GM21737 (cell line): ENCODE measurements around the gene PXMP4.
A peak's percentile ranks its signal among the peaks of the same experiment; 100 is the strongest.
"Not testable (repeated sequence)": the region's sequence is repeated elsewhere in the genome, so short reads cannot be mapped to it uniquely, and the experiment has no call there.

ENCODE experiments used
- ATAC-seq: cut with Tn5 transposase; IDR thresholded peaks from one replicate; pipeline ENCODE4 v1.9.1; 2021; ENCODE audit warnings: mild to moderate bottlenecking, moderate library complexity; ENCODE audit not compliant: unreplicated experiment

PXMP4 gene, protein sequence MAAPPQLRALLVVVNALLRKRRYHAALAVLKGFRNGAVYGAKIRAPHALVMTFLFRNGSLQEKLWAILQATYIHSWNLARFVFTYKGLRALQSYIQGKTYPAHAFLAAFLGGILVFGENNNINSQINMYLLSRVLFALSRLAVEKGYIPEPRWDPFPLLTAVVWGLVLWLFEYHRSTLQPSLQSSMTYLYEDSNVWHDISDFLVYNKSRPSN

DNA sequence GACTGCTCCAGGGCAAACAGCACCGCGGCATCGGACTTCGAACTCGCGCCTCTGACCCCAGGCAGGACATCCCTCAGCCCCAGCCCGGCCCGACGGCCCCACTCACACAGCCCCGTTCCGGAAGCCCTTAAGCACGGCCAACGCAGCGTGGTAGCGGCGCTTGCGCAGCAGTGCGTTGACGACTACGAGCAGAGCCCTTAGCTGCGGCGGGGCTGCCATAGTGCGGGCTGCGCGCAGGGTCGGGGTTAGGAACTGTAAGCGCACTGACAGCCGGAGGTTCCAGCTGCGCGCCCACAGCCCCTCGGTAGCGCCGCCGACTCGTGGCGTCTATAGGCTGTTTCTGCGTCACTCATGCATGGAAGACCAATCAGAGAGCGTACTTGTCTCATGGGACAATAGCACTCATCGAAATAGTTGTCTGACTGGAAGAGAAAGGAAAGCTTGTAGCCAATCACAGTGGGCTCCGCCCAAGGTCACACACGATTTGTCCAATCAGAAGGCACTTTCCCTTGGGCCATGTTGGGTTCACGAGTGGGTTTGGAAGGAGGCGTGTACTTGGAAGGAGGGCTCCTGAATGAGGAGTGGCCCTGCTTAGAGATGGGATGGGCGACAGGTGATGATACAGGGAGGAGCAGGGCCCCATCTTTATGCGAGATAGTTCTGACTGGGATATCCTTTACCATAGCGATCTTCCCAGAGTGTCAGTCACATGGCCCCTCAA is at the start of gene PXMP4:
Gene PXMP4, minus strand, starts transcription at position 322 of the 721 bp plus-strand sequence. Its CDS starts 103 bp downstream, at position 219.
- peak; percentile 92 for ATAC-seq

DNA sequence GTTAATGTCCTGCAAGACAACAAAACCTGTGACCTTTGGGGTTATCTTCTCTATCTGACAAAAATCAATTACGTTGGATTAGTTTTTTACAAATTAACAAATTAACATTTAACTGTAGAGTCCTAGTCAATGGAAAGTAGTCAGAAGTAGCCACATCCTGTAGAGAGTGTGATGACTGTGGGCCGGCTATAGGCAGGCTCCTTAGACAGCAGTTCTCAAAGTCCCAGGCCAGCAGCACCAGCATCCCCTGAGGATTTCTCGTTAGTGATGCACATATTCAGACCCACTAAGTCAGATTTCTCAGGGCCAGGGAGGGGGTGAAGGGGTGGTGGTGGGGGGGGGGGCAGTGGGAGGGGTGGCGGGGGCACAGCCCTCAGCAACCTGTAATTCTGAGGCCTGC is 48.9 kb upstream of the PXMP4 start:
- ATAC-seq: no peak

DNA sequence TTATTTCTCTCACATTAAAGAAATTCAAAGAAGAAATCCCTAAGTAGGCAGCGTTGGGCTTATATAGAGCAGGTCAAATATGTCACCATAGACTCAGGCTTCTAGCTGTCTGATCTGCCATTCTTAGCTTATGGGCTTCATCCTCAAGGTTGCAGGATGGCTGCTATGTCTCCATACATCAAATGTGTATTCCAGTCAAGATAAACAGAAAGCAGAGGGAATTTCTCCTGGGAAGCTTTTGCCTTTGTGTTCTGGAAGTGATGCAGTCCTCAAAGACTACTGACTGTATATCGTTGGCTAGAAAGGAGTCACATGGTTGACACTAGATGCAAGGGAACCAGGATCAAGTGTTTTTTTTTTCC is 47.6 kb upstream of the PXMP4 start:
- no peak for ATAC-seq

DNA sequence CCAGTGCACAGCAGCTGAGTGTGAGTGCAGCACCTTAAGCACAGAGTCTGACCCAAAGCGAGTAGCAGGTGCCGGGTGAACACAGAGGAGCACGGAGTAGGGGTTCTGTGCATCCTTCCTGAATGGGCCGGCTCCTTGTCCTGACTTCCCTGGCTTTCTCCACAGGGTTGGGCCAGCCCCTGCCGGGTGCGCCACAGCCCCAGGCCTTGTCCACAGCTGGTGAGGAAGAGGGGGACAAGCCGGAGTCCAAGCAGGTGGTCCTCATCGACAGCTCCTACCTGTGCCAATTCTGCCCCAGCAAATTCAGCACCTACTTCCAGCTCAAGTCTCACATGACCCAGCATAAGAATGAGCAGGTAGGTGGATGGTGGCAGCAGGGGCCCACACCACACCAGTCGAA is 46.6 kb upstream of the PXMP4 start:
- ATAC-seq: no peak

DNA sequence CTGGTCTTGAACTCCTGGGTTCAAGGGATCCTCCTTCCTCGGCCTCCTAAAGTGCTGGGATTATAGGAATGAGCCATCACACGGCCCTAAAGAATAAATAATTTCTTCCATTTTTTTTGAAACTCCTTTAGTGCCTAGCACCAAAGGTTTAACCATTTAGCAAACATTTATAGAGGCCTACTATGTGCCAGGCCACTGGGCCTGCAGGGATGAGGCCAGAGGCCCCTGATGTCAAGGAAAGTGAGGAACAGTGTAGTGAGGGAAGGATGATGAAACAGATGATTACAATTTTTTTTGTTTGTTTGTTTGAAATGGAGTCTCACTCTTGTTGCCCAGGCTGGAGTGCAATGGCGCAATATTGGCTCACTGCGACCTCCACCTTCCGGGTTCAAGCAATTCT is 45.5 kb upstream of the PXMP4 start:
- ATAC-seq: no peak

DNA sequence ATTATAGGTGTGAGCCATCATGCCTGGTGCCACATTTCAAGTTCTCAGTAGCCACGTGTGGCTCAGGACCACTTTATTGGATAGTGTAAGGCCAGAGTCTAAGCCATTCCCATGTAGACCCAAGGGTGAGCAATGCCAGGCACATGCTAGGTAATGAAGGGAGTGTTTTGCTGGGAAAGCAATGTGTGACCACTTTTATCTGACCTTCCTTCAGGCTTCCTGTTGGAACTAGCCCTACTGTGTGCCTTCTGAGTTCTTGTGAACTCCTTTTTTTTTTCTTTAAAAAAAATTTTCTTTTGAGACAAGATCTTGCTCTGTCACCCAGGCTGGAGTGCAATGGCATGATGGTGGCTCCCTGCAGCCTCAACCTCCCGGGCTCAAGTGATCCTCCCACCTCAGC is 45.0 kb upstream of the PXMP4 start:
- no peak for ATAC-seq

DNA sequence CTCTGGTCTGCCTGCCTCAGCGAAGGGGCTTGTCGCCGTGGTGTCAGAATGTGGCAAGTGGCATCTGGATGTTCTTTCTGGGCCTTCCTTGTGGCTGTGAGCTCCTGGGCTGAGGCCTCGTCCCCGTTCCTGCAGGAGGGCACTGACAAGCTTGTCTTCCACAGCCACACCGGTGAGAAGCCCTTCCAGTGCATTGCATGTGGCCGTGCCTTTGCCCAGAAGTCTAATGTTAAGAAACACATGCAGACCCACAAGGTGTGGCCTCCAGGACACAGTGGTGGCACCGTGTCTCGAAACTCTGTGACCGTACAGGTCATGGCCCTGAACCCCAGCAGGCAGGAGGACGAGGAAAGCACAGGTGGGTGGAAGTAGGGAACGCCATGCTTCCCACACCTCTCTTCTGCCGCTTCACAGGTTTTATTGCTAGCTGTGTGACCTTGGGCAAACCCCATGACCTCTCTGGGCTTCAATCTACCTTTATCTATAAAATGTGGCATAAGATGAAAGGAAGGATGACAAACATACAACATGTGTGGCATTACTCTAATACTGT is 41.7 kb upstream of the PXMP4 start:
- no peak for ATAC-seq

DNA sequence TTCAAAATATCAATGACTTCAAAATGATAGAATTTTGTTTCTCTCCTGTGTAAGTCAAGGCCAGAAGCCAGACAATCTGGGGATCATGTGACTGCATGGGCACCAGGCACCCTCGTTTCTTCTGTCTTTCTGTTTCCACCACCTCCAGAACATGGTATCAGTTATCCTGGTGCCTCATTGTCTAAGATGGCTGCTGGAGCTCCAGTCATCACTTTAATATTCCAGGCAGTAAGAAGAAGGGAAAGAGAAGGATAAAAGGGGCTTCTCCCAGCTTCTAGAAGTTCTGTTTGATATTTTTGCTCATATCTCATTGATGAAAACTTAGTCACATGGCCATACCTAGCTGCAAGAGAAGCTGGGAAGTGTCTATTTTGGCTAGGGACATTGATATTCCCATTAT is 37.3 kb upstream of the PXMP4 start:
- no peak for ATAC-seq

DNA sequence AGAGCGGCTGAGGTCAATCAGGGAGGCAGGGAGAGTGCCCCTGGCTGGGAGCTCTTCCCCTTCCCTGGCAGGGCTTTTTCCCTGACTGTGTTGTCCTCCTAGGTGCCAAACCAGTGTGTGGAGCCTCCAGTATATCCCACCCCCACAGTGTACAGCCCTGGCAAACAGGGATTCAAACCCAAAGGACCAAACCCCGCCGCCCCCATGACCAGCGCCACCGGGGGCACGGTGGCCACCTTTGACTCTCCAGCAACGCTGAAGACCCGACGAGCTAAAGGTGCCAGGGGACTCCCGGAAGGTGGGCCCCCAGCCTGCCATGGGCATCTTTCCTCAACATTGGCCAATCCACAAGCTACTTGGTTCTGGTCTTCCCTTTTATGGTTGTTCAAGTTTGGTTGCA is 36.9 kb upstream of the PXMP4 start:
- no peak for ATAC-seq

DNA sequence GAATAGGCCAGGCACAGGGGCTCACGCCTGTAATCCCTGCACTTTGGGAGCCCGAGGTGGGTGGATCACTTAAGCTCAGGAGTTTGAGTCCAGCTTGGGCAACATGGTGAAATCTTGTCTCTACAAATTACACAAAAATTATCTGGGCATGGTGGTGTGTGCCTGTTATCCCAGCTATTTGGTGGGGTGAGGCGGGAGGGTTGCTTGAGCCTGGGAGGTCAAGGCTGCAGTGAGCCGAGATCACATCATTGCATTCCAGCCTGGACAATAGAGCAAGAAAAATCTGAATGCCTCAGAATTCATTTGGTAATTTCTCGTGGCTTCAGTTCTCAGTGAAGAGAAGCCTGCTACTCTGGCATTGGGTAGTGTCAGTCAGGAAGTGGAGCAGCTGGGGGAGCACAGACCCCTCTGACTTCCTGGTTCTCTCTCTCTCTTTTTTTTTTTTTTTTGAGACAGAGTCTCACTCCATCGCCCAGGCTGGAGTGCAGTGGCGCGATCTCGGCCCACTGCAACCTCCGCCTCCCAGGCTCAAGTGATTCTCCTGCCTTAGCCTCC is 35.9 kb upstream of the PXMP4 start:
- ATAC-seq: not testable (repeated sequence)

DNA sequence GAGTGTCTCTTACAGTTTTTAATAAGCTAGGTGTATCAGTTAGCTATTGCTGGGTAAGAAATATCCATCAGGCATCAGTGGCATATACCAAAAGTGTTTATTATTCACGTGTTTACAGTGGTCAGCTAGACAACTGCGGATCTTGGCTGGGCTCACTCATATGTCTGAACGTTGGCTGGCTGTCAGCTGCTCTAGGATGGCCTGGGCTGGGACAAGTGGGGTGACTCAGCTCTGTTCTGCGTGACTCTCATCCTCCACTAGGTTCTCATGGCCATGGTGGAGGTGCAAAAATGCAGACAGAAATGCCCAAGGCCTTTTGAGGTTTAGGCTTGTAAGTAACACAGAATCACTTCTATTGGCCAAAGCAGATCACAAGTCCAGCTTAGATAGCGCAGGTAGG is 33.7 kb upstream of the PXMP4 start:
- no peak for ATAC-seq

DNA sequence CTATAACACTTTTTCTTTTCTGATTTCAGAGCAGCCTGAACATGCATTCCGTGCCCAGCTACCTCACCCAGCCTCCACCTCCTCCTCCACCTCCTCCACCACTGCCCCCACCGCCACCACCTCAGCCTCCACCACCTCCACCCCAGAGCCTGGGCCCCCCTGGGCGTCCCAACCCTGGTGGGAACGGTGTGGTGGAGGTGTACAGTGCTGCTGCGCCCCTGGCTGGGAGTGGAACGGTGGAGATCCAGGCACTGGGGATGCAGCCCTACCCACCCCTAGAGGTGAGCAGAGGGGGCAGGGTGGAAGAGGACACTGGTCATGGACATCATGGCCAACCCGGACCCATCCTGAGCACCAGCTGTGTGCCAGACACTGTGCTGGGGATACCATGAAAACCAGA is 33.0 kb upstream of the PXMP4 start:
- ATAC-seq: no peak

DNA sequence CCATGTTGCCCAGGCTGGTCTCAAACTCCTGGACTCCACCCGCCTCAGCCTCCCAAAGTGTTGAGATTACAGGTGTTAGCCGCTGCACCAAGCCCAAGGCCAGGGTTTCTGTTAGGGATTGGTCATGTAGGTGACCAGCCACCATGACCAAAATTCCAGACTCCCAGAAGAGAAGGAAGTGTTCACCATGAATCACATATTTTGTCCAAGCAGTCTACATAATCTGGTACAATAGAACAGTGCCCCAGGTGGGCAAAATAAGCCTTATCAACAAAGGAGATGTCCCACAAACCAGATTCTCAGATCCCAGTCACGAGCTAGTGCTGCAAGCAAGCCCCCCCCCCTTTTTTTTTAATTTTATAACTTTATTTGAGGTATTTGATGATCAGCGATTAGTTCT is 31.7 kb upstream of the PXMP4 start:
- no peak for ATAC-seq

DNA sequence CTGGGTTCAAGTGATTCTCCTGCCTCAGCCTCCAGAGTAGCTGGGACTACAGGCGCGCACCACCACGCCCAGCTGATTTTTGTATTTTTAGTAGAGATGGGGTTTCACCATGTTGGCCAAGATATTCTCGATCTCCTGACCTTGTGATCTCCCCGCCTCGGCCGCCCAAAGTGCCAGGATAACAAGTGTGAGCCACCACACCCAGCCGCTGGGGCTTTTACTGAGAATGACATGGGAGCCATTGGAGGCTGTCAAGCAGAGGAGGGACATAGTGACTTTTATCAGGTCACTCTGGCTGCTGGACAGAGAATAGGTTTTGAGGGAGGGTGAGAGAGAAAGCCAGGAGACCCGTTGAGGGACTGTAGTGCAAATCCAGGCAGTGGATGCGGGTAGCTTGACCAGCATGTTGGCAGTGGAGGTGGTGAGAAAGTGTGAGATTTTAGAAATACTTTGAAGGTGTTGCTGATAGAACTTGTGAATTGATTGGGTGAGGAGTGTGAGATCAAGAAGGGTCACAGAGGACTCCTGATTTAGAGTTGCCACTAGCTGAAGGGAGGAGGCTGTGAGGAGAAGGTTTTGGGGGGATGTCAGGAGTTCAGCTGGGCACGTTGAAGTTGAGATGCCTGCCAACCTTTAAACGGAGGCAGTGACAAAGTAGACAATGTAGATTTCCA is 26.4 kb upstream of the PXMP4 start:
- no peak for ATAC-seq

DNA sequence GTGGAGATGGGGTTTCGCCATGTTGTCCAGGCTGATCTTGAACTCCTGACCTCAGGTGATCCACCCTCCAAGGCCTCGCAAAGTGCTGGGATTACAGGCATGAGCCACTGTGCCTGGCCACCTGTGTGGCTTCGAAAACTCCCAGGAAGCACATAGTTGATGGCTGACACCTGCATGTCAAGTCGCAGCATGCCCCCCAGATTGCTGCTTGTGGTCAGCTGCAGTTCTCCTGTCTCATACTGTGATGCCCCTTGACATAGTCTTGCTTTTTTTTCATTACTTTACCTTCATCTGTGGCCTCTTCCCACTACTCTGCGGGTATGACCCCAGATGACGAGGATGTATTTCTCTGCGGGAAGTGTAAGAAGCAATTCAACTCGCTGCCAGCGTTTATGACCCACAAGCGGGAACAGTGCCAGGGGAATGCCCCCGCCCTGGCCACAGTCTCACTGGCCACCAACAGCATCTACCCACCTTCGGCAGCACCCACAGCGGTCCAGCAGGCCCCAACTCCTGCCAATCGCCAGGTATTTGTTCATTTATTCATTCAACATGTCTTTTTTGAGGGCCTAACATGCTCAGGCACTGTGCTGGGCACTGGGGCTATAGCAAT is 24.8 kb upstream of the PXMP4 start:
- no peak for ATAC-seq

DNA sequence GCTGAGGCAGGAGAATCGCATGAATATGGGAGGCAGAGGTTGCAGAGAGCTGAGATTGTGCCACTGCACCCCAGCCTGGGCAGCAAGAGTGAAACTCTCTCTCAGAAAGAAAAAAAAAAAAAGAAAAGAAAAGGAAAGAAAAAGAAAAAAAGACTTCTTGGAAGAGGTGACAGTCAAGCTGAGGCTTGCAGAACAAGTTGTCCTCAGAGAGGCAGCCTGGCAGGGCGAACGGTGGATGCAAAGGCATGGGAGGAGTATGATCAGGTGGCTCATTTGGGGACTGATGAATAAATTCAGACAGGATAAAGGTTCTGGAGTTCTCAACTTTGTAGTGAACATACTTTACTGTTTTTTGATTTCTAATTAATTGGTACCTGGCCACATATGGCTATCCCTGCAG is 24.1 kb upstream of the PXMP4 start:
- ATAC-seq: no peak

DNA sequence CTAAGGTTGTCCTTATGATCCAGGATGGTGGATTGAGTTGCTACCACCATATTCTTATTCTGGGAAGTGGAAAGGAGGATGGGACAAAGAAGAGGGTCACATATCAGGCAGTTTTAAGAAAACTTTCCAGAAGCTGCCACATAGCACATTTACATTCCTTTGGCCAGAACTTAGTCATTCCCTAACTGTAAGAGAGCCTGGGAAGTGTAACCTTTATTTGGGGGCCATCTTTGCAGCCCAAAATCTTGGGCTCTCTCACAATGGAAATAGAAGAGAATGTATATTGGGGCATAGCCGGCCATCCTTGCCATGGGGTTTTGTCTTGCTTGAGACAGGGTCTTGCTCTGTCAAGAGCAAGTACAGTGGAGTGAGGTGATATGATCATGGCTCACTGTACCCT is 20.1 kb upstream of the PXMP4 start:
- no peak for ATAC-seq

DNA sequence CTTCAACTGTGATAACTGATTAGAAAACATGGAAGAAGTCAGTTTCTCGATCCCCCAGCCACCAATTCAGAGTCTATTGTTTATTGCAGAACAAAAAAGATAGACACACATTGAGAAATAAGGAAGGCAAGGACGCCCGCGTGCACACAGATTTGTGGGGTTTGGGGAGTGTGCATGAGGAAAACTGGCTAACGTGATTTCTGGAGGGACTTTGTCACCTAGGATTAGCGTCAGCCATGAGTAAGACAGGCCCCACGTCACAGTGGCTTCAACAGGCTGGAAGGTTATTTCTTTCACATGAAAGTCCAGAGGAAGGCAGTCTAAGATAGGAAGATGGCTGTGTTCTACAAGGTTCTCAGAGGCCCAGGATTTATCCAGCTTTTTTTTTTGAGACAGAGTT is 19.4 kb upstream of the PXMP4 start:
- ATAC-seq: no peak

DNA sequence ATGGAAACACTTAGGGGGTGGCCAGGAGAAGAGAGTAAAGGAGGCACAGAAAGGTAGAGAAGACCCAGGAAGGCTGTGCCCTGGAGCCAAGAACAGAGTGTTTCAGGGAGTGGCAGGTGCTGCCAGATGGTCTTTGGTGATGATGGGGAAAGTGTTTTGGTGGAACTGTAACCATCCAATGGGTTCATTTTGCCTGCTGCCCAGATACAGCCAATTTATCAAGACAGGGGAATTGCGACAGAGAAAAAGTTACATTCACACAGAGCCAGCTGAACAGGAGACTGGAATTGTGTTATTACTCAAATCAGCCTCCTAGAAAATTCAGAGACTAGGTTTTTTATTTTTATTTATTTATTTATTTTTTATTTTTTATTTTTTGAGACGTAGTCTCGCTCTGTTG is 16.9 kb upstream of the PXMP4 start:
- ATAC-seq: no peak

DNA sequence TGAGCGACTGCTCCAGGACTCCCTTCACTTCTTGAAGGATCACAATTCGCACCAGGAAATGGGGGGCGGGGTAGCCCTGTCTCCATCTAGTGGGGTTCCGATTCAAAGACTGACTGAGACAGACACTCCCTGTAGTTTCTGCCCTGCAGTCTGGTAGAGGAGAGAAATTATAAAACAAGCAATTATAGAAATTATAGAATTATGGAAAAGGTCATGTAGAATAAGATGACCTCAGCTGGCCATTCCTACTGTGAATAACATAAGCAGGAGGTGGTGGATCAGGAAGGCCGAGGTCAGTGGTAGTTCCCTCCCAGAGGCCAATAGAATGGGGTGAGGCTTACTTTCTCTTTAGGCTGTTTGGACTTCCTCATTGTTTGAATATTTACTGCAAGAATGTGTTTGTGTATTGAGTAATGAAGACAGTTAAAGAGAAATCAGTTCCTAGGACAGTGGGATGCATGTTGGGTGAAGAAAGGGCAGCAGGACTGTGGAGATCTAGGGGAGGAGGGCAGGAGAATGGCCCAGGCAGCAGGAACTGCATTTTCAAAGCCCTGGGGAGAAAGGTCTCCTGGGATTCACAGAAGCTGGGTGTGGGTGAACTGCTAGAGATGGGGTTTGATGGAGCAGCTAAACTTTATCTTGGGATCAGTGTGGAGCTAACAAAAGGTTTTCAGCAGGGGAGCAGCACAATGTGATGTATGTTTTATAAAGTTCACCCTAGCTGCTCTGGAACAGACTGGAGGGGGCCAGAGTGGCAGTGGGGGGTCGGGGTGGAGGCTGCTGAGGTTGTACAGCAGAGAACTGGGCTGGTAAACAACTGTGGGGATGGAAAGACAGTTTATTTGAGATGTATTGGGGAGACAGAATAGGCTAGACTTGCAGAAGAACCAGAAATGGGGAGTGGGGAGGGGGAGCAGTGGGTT is 13.8 kb upstream of the PXMP4 start:
- no peak for ATAC-seq
